GM03348 (cell line): Measurements from ENCODE around the gene VIL1.

Source experiments
- DNase-seq: peaks from one replicate; pipeline ENCODE4 v3.0.0; 2012; ENCODE audit warnings: low spot score

The VIL1 gene

DNA sequence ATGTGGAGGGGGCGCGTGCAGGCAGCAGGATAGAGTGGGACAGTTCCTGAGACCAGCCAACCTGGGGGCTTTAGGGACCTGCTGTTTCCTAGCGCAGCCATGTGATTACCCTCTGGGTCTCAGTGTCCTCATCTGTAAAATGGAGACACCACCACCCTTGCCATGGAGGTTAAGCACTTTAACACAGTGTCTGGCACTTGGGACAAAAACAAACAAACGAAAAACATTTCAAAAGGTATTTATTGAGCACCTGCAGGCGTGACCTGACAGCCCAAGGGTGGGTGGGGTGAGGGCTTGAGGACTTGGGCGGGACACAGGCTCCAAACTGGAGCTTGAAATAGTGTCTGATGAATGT lies 23.9 kb upstream of the VIL1 start:
- no peak for DNase-seq

DNA sequence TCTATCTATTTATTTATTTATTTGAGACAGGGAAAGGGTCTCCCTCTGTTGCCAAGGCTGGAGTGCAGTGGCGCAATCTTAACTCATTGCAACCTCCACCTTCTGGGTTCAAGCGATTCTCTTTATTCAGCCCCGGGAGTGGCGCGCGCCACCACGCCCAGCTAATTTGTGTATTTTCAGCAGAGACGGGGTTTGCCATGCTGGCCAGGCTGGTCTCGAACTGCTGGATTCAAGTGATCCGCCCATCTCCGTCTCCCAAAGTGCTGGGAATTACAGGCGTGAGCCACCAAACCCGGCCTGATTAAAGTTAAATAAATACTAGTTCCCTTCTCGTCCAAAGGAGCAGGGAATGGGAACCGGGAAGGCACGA lies 23.5 kb upstream of the VIL1 start:
- no peak for DNase-seq

DNA sequence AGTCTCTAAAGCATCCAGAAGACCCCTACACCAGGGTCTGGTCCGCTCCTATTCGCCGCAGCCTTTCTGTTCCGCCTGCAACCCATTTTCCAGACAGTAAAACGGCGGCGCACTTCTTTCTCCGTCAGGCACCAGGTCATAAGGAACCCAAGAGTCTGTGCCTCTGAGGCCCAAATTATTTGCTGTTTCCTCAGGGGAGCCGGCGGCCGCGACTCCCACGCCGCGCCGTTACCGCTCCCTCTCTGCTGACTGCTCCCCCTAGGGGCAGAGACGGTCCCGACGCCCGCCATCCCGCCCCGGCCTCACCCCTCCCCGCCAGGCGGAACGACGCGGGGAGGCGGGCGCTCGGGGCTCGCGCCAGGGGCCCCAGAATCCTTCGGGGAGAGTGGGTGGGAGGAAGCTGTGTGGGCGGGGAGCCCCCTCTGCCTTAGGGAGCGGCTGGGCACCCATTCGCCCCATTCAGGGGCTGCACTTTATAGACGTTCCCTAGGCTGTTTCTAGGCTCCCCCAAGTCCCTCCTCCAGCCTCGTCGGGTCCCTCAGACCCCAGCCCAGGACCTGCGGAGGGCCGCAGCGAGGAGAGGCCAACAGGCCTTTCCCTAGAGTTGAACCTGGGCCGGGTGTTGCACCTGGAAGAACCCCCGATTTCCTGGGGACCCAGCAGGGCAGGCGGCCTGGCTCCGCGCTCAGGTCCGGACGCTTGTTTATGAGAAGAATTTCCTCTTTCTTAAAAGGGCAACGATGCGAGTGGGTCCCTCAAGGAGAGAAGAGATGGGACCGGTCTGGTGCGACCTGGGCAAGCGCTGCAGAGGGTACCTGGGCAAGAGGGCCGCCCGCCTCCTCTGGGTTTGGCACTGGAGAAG lies 22.9 kb upstream of the VIL1 start:
- peak; percentile 96 for DNase-seq

DNA sequence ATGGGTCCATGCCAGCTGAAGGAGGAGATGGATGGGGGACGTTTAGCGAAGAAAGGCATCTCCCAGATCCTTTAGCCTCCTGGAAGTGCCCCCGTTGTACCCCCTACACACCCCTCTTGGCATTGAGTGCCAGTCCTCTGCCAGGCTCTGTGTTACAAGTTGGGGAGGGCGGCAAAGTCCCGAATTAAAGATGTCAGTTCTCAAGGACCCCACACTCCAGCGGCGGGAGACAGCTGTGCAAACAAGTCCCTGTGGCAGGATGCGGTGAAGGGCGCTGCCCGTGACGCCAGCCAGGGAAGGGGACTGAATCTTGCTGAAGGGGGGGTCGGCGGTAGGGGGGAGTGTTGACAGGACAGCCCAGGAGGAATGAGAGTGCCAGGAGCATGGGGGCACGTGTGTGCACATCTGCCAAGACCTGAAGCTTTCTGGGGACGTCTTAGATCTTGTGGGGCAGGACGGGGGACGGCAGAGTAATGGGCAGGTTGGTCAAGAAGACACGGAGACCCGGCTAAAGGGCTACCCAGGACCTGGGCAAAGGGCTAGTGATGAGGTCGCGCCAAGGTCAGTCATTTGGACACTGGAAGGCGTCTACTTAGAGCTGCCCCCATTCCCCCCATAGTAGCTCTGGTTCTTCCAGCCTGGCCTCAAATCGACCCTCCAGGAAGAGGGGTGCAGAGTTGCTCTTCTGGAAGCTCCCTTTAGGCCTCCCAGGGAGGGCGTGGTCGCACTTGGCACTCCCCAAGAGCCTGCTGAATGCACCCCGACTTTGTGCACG lies 22.0 kb upstream of the VIL1 start:
- DNase-seq, result peak; percentile 51

DNA sequence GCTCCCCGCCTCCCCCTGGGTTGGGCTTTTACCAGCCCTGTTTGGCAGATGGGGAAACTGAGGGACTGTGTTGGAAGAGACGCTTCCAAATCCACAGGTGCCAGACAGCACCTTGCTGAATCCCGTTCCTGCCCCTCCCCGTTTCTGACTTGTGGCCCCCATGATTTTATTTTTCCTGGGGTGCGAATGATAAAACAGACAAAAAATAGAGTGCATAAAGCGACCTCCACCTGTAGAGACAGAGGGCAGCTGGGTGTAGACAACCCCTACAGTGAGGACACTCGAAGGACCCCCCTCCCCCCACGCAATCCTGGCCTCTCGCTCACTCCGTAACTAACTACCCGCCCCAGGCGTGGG lies 21.5 kb upstream of the VIL1 start:
- no peak for DNase-seq

DNA sequence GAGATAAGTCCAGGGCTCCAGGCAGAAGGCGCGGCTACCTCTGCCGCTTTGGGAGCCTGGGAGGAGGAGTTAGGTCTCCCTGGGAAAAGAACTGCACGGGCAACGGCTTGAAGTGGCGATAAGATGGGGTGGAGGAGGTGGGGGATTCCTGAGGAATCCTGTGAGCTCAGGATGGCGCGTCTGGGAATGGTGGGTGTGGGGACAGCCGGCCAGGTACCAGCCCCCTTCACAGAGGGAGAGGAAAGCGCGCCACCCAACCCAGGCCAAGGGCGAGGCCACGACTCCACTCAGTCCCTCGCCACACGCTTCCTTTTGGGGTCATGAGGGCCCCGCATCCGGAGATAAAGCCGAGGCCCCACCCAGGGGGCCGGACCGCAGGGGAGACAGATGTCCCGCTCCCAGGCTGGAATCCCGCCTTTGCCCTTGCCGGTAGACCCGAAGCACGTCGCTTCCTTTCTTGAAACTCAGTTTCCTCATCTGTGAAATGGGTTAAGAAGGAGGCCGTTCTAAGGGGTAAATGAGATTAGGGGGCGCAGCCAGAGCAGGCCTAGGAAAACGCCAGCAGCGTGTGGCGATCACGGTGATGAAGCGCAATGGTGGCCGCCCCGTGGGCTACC lies 21.0 kb upstream of the VIL1 start:
- peak; percentile 71 for DNase-seq

DNA sequence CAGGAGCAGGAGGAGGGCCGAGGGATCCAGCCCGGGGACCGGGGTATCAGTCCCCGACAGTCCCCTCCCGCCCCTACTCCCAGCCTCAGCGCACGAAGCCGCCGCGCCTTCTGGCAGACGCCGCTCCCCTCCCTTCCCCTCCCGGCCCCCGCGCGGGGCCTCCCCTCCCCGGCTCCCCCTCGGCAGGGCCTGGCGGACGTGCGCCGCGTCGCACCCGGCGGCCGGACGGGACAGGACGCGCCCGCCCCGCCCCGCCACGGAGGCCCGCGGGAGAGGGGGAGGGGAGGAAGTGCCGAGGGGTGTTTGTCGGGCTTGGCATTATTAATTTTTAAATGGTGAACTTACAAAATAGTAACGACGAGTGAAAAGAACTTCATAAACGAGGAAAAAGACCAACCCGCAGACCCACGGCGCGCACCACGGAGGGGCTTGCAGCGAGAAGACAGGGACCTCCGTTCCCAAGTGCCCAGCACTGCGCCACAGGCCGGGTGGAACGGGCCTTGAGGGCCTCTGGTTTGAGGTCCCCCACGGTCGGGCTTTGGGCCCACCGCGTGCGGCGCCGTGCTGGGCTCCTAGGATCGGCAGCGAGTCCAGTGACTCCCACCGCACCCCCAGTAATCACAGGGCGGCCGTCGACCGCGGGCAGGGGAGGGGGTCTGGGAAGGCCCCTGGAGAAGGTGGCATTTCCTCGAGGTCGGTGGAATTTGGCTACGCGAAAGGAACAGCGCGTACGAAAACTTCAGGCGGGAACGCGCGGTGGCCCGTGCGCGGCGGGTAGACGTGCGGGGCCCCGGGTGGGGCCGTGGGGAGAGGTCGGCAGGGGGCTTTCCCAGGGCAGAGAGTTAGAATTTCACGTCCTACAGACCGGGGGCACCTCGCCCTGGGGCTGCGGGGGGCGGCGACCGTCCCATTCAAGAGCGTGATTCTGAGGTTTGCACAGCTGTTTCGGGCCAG lies 20.2 kb upstream of the VIL1 start:
- DNase-seq, result peak; percentile 89

DNA sequence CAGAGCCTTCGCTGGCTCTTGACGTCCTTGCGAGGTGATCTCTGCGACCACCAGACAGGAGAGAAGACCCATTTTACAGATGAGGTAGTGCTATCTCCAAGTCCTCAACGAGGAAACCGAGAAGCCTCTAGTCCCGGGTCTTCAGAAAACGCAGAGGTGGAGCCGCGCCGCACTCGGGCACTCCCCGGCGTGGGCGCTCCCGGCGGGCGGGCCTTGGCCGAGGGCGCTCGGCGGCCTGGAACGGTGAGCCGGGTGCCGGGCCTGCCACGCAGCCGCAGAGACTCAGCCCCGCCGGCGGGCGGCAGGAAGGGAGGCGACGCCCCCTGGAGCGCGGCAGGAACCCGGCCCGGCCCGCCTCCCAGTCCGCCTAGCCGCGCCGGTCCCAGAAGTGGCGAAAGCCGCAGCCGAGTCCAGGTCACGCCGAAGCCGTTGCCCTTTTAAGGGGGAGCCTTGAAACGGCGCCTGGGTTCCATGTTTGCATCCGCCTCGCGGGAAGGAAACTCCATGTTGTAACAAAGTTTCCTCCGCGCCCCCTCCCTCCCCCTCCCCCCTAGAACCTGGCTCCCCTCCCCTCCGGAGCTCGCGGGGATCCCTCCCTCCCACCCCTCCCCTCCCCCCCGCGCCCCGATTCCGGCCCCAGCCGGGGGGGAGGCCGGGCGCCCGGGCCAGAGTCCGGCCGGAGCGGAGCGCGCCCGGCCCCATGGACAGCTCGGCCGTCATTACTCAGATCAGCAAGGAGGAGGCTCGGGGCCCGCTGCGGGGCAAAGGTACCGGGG lies 19.3 kb upstream of the VIL1 start, which contains the start of gene CTDSP1:
Gene CTDSP1, plus strand, starts transcription at position 478 of the 776 bp plus-strand sequence. Its CDS starts 223 bp downstream, at position 701.
- DNase-seq, result peak; percentile 98

DNA sequence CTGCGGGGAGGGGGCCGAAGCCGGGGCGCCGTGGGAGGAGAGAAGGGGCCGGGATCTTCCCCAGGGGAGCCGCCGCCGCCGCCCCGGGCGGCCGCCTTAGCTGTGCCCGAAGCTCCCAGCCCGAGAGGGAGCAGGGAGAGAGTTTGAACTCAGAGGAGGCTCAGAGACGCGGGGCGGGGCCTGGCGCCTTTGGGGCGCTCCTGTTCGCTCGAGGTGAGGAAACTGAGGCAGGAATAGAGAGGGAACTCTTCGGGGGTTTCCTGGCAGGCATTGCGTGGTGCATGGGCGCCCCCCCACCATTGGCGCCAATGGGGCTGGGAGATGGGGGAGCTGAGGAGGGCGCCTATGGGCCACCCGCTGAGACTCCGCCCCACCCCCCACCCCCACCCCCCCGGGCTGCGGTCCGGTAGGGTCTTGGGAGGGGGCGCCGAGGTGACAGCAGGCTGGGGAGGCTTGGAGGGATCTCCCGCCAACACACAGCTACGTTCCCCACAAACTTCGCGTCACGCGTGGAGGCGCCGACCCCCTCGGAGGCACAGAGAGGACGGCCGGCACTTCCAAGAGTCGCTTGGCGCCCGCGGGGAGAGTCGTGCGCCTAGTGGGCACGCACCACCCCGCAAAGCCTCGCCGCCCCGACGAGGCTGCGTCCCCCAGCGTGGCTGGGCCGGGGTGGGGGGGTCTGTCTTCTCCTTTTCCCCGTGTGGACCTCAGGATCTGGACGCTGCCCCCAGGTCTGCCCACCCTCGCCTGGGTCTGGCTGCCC lies 18.6 kb upstream of the VIL1 start:
- DNase-seq, result peak; percentile 54

DNA sequence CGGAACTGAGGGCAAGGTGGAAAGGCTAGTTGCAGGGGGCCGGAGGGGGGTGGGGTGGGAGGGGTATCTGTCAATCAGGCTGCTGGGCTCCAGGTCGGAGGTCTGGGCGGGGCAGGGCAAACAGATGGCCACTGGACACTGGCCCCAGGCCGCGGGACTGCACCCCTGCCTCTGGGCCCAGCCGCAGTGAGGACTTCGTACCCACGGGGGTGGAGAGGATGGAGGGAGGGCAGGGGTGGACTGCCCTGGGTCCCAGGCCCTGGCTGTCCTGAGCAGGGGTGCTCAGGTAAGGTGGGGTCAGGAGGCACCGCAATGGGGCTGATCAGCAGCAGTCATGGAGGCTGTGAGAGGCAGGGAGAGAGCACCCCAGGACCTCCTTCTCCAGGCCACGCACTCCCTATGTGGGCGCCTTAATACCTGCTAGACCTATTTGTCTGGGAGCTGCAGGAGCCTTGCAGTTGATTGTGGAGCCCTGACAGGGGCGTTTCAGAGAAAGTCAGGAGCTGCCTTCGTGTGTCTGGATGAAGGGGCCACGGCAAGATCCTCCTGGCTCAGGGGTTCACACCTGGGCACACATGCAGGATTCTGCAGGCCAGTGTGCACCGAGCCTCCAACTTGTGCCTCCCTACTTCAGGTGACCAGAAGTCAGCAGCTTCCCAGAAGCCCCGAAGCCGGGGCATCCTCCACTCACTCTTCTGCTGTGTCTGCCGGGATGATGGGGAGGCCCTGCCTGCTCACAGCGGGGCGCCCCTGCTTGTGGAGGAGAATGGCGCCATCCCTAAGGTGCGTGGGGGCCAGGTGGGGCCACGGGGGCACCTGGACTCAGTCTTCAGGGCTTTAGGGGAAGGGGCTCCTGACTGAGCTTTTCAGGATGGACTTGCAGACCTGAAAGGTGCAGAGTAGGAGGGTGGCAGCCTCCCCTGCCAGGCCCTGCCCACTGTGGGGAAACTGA lies 17.7 kb upstream of the VIL1 start:
- peak; percentile 23 for DNase-seq

DNA sequence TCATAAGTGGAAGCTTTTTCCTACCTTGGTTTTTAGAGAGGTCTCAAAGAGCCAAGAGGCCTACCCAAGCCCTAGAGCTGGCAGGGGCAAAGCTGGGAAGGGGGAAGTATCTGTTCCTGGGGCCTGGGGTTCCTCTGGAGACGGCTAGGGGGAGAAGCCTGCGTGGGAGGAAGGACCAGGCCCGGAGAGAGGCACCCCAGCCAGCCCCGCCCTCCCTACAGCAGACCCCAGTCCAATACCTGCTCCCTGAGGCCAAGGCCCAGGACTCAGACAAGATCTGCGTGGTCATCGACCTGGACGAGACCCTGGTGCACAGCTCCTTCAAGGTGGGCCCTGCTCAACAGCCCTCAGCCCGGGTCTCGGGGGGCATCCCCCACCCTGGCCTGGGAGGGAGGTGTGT lies 17.0 kb upstream of the VIL1 start:
- DNase-seq, result no peak

DNA sequence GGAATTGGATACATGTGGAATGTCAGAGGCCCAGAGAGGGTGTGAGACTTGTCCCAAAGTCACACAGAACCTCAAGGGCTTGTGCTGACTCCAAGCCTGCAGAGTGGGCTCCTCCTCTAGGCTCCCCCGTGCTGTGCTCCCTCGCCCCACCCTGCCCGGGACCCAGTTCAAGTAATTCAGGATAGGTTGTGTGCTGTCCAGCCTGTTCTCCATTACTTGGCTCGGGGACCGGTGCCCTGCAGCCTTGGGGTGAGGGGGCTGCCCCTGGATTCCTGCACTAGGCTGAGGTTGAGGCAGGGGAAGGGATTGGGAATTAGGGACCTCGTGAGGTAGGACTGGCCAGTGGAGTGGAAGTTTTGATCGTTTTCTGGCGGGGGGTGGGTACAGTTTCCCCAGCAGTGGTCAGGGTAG lies 16.4 kb upstream of the VIL1 start:
- DNase-seq, result no peak

DNA sequence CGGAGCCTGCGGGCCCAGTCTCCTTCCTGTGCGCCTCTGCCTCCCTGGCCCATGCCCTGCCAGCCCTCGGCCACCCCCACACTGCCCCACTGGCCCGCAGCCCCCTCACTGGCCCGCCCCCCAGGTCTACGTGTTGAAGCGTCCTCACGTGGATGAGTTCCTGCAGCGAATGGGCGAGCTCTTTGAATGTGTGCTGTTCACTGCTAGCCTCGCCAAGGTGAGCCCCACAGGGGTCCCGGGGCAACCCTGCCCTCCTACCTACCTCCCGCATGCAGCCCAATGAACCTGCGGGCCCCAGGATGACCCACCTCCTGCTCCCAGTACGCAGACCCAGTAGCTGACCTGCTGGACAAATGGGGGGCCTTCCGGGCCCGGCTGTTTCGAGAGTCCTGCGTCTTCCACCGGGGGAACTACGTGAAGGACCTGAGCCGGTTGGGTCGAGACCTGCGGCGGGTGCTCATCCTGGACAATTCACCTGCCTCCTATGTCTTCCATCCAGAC lies 16.0 kb upstream of the VIL1 start:
- no peak for DNase-seq

DNA sequence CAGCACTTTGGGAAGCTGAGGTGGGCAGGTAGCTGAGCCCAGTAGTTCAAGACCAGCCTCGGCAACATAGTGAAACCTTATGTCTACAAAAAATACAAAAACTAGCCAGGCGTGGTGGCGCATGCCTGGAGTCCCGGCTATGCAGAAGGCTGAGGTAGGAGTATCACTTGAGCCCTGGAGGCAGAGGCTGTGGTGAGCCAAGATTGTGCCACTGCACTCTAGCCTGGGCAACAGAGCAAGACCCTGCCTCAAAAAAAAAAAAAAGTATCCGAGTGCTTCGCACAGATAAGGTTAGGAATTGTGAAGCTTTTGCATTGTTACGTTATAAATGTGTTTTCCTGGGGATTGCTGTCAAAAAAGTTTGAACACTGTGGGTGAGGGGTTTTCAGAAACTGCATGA lies 15.1 kb upstream of the VIL1 start:
- DNase-seq, result no peak

DNA sequence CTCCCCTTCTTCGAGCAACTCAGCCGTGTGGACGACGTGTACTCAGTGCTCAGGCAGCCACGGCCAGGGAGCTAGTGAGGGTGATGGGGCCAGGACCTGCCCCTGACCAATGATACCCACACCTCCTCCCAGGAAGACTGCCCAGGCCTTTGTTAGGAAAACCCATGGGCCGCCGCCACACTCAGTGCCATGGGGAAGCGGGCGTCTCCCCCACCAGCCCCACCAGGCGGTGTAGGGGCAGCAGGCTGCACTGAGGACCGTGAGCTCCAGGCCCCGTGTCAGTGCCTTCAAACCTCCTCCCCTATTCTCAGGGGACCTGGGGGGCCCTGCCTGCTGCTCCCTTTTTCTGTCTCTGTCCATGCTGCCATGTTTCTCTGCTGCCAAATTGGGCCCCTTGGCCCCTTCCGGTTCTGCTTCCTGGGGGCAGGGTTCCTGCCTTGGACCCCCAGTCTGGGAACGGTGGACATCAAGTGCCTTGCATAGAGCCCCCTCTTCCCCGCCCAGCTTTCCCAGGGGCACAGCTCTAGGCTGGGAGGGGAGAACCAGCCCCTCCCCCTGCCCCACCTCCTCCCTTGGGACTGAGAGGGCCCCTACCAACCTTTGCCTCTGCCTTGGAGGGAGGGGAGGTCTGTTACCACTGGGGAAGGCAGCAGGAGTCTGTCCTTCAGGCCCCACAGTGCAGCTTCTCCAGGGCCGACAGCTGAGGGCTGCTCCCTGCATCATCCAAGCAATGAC lies 14.4 kb upstream of the VIL1 start:
- DNase-seq, result no peak

DNA sequence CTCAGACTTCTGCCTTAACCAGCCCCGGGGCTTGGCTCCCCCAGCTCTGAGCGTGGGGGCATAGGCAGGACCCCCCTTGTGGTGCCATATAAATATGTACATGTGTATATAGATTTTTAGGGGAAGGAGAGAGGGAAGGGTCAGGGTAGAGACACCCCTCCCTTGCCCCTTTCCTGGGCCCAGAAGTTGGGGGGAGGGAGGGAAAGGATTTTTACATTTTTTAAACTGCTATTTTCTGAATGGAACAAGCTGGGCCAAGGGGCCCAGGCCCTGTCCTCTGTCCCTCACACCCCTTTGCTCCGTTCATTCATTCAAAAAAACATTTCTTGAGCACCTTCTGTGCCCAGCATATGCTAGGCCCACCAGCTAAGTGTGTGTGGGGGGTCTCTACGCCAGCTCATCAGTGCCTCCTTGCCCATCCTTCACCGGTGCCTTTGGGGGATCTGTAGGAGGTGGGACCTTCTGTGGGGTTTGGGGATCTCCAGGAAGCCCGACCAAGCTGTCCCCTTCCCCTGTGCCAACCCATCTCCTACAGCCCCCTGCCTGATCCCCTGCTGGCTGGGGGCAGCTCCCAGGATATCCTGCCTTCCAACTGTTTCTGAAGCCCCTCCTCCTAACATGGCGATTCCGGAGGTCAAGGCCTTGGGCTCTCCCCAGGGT lies 13.7 kb upstream of the VIL1 start:
- no peak for DNase-seq

DNA sequence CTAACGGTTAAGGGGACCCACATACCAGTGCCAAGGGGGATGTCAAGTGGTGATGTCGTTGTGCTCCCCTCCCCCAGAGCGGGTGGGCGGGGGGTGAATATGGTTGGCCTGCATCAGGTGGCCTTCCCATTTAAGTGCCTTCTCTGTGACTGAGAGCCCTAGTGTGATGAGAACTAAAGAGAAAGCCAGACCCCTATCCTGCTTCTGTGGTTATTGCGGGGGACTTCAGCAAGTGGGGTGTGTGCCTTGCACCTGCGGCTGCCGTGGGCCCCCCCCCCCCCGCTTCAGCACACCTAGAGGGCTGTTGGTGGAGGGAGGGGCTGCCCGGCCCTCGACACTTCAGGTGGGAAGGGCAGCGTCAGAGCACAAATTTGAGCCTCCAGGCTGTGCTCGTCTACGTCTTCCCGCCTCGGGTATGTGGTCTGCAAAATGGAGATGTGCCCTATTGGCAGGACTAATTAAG lies 13.1 kb upstream of the VIL1 start:
- no peak for DNase-seq
